HepG2 (cell line): ENCODE data around the gene TNFSF13B. TPM values are rescaled to one million over a fixed set of nuclear protein-coding genes. Genes with fewer than 3 reads are reported as not detected.

Experiments used
- ATAC-seq: fragments of 200-7000 bp; cut with Tn5 transposase; 3 replicates; pipeline ENCODE4 v1.9.1; 2020; ENCODE audit warnings: mild to moderate bottlenecking, moderate library complexity
- BruUV-seq: library from RNA; stranded (reverse); fragments of 400-500 nt; replicated peaks from 2 replicates; lab custom pipeline; 2021; lab: Mats Ljungman, UMichigan
- CTCF ChIA-PET: fragments of 300-600 bp; formaldehyde crosslinking; extraction: SDS; loops from one replicate; lab custom pipeline; 2021; ENCODE audit warnings: low total read pairs, inconsistent platforms, low intra/inter-chr PET ratio; lab: Yijun Ruan, JAX
- POLR2A ChIA-PET: fragments of 350-600 bp; sonication (Branson Sonifier 250); formaldehyde crosslinking; loops from one replicate; lab custom pipeline; 2020; ENCODE audit warnings: antibody characterized with exemption, inconsistent platforms; lab: Yijun Ruan, JAX
- DNase-seq: peaks from one replicate; pipeline ENCODE4 v3.0.0-alpha.2; 2015; ENCODE audit warnings: low spot score
- FAIRE-seq: peaks from 3 replicates; lab custom pipeline; 2011; peaks lifted over from hg19 to GRCh38; lab: Jason Lieb, UNC
- H2AFZ ChIP-seq: one replicate; pipeline ENCODE4 v1.6.1; 2011; ENCODE audit warnings: low read length, inconsistent platforms
- H3K27ac ChIP-seq: fragments of 300-600 bp; 3 replicates; pipeline ENCODE4 v1.8.0; 2011; ENCODE audit warnings: mixed run types, mild to moderate bottlenecking, mixed read lengths, low read length, inconsistent platforms; ENCODE audit not compliant: insufficient read depth; ENCODE audit errors: extremely low read length
- H3K27me3 ChIP-seq, 2 experiments: fragments of 200-600 bp in 1 of 2; 2 replicates in 1 of 2; 3 replicates in 1 of 2; pipeline versions ENCODE4 v1.6.0 to v1.8.0; 2011; ENCODE audit warnings: low read length in 2 of 2, mild to moderate bottlenecking in 2 of 2, moderate library complexity in 2 of 2, inconsistent platforms in 1 of 2; ENCODE audit not compliant: insufficient read depth in 2 of 2, control insufficient read depth in 1 of 2
- H3K36me3 ChIP-seq, 2 experiments: fragments of 200-600 bp in 1 of 2; replicated peaks in 1 of 2; 2 replicates in 1 of 2; 3 replicates in 1 of 2; pipeline versions ENCODE4 v1.5.1 to v1.8.0; 2011; ENCODE audit warnings: low read length in 2 of 2, inconsistent platforms in 1 of 2; ENCODE audit not compliant: insufficient read depth in 2 of 2, control insufficient read depth in 1 of 2
- H3K4me1 ChIP-seq: 2 replicates; pipeline ENCODE4 v1.5.1; 2012; ENCODE audit warnings: low read length, inconsistent platforms; ENCODE audit not compliant: insufficient read depth
- H3K4me2 ChIP-seq: 2 replicates; pipeline ENCODE4 v1.6.0; 2011; ENCODE audit warnings: low read depth, low read length, inconsistent platforms
- H3K4me3 ChIP-seq, 3 experiments: fragments of 200-600 bp in 1 of 3; sonication (generic), shearing (Covaris generic) in 1 of 3; replicated peaks in 1 of 3; 2 replicates each; pipeline ENCODE4 v1.5.1; 2011 to 2016; ENCODE audit warnings: low read length in 3 of 3, inconsistent platforms in 2 of 3, low read depth in 2 of 3, mild to moderate bottlenecking in 2 of 3, control low read depth in 1 of 3, mixed read lengths in 1 of 3; ENCODE audit not compliant: insufficient read depth in 1 of 3
- H3K79me2 ChIP-seq: one replicate; pipeline ENCODE4 v1.6.1; 2011; ENCODE audit warnings: low read length, inconsistent platforms; ENCODE audit not compliant: insufficient read depth
- H3K9ac ChIP-seq: 2 replicates; pipeline ENCODE4 v1.6.0; 2011; ENCODE audit warnings: mild to moderate bottlenecking, low read depth, low read length, inconsistent platforms; ENCODE audit not compliant: insufficient read depth
- H3K9me3 ChIP-seq: 2 replicates; pipeline ENCODE4 v1.5.1; 2012; ENCODE audit warnings: mild to moderate bottlenecking, low read length
- H4K20me1 ChIP-seq: 2 replicates; pipeline ENCODE4 v1.6.0; 2011; ENCODE audit warnings: inconsistent platforms, mild to moderate bottlenecking, low read length, moderate library complexity; ENCODE audit not compliant: insufficient read depth
- MAFK ChIP-seq, 2 experiments: IDR thresholded peaks in 1 of 2; conservative IDR thresholded peaks in 1 of 2; 2 replicates each; pipeline ENCODE4 v1.6.1; 2011; ENCODE audit warnings: improper control_type of control experiment in 2 of 2, low read length in 2 of 2
- ZNF790 ChIP-seq: sonication (generic); formaldehyde crosslinking; IDR thresholded peaks from 2 replicates; pipeline ENCODE4 v1.8.0; 2022; ENCODE audit warnings: missing genetic modification reagents, mild to moderate bottlenecking, borderline replicate concordance
- WGBS: methylation state at CpG from one replicate; pipeline ENCODE4 v1.1.6; 2017; ENCODE audit warnings: low lambda C conversion rate; 5-methylcytosine and 5-hydroxymethylcytosine counted together
- in situ Hi-C: cut with HindIII; loops from 2 replicates; pipeline ENCODE4 v1.10.0; 2017; ENCODE audit warnings: low pct_unique_long_range_greater_than_20kb; ENCODE audit not compliant: extremely low pct_ligation_motif_present
- intact Hi-C: fragments of 100-400 bp; cut with micrococcal nuclease; formaldehyde crosslinking; loops from one replicate; pipeline ENCODE4 v1.10.0; 2022; ENCODE audit not compliant: unreplicated experiment
- polyA plus RNA-seq, 8 experiments: library from polyadenylated mRNA; depleted of rRNA in 3 of 8; stranded (reverse) in 7 of 8; unstranded in 1 of 8; fragments of >200 nt; fragmentation: Illumina TruSeq in 4 of 8; extraction: Trizol in 4 of 8; gene quantifications; 2 replicates each; pipeline versions ENCODE4 v1.2.1 to v1.2.3, GENCODE V29; 2011 to 2016; ENCODE audit warnings: low read depth in 4 of 8, missing spikeins in 1 of 8, mixed read lengths in 1 of 8; ENCODE audit not compliant: insufficient read depth in 1 of 8
- small RNA-seq, 3 experiments: library from RNA; depleted of rRNA; stranded (forward); fragments of <200 nt; gene quantifications; one replicate each; pipeline ENCODE3, GENCODE V24; 2012; ENCODE audit warnings: low read depth in 2 of 3, low replicate concordance in 1 of 3; ENCODE audit not compliant: insufficient read length in 3 of 3, insufficient read depth in 2 of 3
- total RNA-seq, 5 experiments: library from RNA; depleted of rRNA; stranded (reverse); fragments of >200 nt; fragmentation: Illumina TruSeq; extraction: Trizol; gene quantifications; 2 replicates each; pipeline ENCODE4 v1.2.3, GENCODE V29; 2016; ENCODE audit warnings: low read depth in 1 of 5

The TNFSF13B gene
- total and polyA plus RNA-seq, 2 of the 13 experiments (the other 11 are each of a cell fraction or from before 2014, with no cell fraction given), result 0.13 to 0.20 TPM

- TF ChIP-seq MAFK (conservative IDR thresholded peaks at IDR 0.05 in 1 of 2, IDR thresholded peaks at IDR 0.05 in 1 of 2; ENCODE audit: low read length in 2 of 2), result peak; percentile 29 to 72; a peak in 3 of 4 replicates
- no peak for TF ChIP-seq ZNF790 (CRISPR knock-in tag)
- H3K4me1 ChIP-seq, result no peaks in the 10 kb centered on the region
- ATAC-seq (no peak), FAIRE-seq (no peak), DNase-seq (no peak)
- CTCF ChIA-PET, result no interaction called here
- no peaks in the 10 kb centered on the region; a peak in 1 of 5 replicates for H3K27me3 ChIP-seq
- H3K4me3 ChIP-seq, result no peak overlapping the region
- H2AFZ ChIP-seq, result no peak overlapping the region
- H3K36me3 ChIP-seq, result no peaks in the 10 kb centered on the region
- BruUV-seq, result no TSS peak
- H3K4me2 ChIP-seq, result no peak overlapping the region
- H3K9ac ChIP-seq, result no peak overlapping the region
- 31% methylated on average over 3 of the region's 3 CpGs for WGBS
- intact Hi-C loops (no loop called here), in situ Hi-C loops (no loop called here)
- no peak overlapping the region for H3K27ac ChIP-seq
- POLR2A ChIA-PET, result no interaction called here
- H3K79me2 ChIP-seq, result no peaks in the 10 kb centered on the region
- H3K9me3 ChIP-seq, result no peaks in the 10 kb centered on the region
- no peaks in the 10 kb centered on the region for H4K20me1 ChIP-seq
These were observed 87.7 kb downstream of the TNFSF13B start for GRCh38 chr13:108357228-108357627.

Small RNA genes within 50 kb of the gene (small RNA-seq; reads per million reads assigned to genes)
- gene RNA5SP39, result 0 reads per million in 3 experiments

Other genes starting within 250 kb of the TNFSF13B start
- 4.0 and 6.5 TPM in 2 replicates for gene LIG4, start 54.2 kb upstream of the TNFSF13B start, total RNA-seq (2016; rRNA removed; fragmentation: Illumina TruSeq; extraction: Trizol)
- 4.5 and 5.0 TPM in 2 replicates for gene LIG4, start 54.2 kb upstream of the TNFSF13B start, polyA plus RNA-seq (2011; rRNA removed)
- 6.1 and 6.2 TPM in 2 replicates for gene ABHD13, start 51.3 kb upstream of the TNFSF13B start, total RNA-seq (2016; rRNA removed; fragmentation: Illumina TruSeq; extraction: Trizol)
- gene ABHD13, start 51.3 kb upstream of the TNFSF13B start, polyA plus RNA-seq (2011; rRNA removed), result 3.9 and 4.3 TPM in 2 replicates